GM12875 (cell line): ENCODE measurements around the gene EMILIN2.
A peak's percentile ranks its signal among the peaks of the same experiment; 100 is the strongest.
"Not testable (repeated sequence)": the region's sequence is repeated elsewhere in the genome, so short reads cannot be mapped to it uniquely, and the experiment has no call there.

Source experiments
- H3K4me3 ChIP-seq: one replicate; pipeline ENCODE4 v1.5.1; 2011; ENCODE audit warnings: low read depth, low read length, control low read depth
- CTCF ChIP-seq: IDR thresholded peaks from 2 replicates; pipeline ENCODE4 v1.5.1; 2011; ENCODE audit warnings: low read depth, mild to moderate bottlenecking, control low read depth, inconsistent platforms, low read length, moderate library complexity, borderline replicate concordance; ENCODE audit not compliant: insufficient read depth

Gene EMILIN2

GRCh38 chr18:2847317-2848246 is 776 bp downstream of the EMILIN2 start:
- H3K4me3 ChIP-seq, result peak overlapping the region; percentile 63
- TF ChIP-seq CTCF, result 0 out of 2 replicates have a peak, but pooled peaks have one; percentile 1

- TF ChIP-seq CTCF, result no peak
- peak overlapping the region; percentile 33 for H3K4me3 ChIP-seq
These were observed 1.7 kb downstream of the EMILIN2 start for GRCh38 chr18:2848247-2849246.

GRCh38 chr18:2850816-2851215 is 4.0 kb downstream of the EMILIN2 start:
- no peak for TF ChIP-seq CTCF
- H3K4me3 ChIP-seq, result no peak overlapping the region

- H3K4me3 ChIP-seq, result no peak overlapping the region
- TF ChIP-seq CTCF, result no peak
These were observed 5.0 kb downstream of the EMILIN2 start for GRCh38 chr18:2851771-2852170.

GRCh38 chr18:2852460-2852859 is 5.7 kb downstream of the EMILIN2 start:
- H3K4me3 ChIP-seq, result not testable (repeated sequence)

GRCh38 chr18:2853173-2853925 is 6.5 kb downstream of the EMILIN2 start:
- H3K4me3 ChIP-seq, result no peak overlapping the region
- no peak for TF ChIP-seq CTCF
